Breast epithelium (tissue), 3 donors: ENCODE measurements around the gene TWF2.

Experiments used
- POLR2AphosphoS5 ChIP-seq, 3 donors: sonication (generic); formaldehyde crosslinking; IDR thresholded peaks; one replicate each; pipeline ENCODE4 v1.6.1; 2017; ENCODE audit warnings: antibody characterized with exemption in 3 of 3
- TF ChIP-seq, protein P1 (sequence below), 3 donors: fragments of 450-650 bp; IDR thresholded peaks; one replicate each; pipeline ENCODE4 v1.5.1; 2016 to 2017; ENCODE audit warnings: antibody characterized with exemption in 3 of 3, mild to moderate bottlenecking in 3 of 3, moderate library complexity in 3 of 3

DNA sequence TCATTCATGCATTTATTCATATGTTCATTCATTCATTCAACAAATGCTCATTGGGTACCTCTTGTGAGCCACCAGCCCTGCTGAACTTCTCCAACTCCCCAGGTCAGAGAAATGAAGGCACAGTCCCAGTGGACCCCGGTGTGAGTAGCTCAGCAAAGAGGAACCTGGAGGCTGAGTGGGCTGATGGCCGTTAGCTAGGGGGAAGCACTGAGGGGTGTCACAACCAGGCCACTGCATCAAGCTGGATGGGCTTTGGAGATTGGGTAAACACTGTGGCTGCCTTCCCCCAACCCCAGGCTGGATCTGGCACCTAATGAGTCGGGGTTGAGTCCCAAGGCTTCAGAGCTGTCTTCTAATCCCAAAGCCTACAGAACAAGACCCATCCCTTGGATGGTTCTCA lies 53.1 kb downstream of the TWF2 start:
- no peak for TF ChIP-seq POLR2AphosphoS5 (IDR thresholded peaks at IDR 0.05)
- TF ChIP-seq, protein P1, sequence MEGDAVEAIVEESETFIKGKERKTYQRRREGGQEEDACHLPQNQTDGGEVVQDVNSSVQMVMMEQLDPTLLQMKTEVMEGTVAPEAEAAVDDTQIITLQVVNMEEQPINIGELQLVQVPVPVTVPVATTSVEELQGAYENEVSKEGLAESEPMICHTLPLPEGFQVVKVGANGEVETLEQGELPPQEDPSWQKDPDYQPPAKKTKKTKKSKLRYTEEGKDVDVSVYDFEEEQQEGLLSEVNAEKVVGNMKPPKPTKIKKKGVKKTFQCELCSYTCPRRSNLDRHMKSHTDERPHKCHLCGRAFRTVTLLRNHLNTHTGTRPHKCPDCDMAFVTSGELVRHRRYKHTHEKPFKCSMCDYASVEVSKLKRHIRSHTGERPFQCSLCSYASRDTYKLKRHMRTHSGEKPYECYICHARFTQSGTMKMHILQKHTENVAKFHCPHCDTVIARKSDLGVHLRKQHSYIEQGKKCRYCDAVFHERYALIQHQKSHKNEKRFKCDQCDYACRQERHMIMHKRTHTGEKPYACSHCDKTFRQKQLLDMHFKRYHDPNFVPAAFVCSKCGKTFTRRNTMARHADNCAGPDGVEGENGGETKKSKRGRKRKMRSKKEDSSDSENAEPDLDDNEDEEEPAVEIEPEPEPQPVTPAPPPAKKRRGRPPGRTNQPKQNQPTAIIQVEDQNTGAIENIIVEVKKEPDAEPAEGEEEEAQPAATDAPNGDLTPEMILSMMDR (IDR thresholded peaks at IDR 0.05), result no peak
